Activated naive CD8-positive, alpha-beta T cell treated with anti-CD3 and anti-CD28 coated beads, Interleukin-2, amount 10 ng/mL, durations not matched to agents 7 days and 5 days (primary cell): ENCODE results near the gene ABR. TPM values are rescaled to one million over a fixed set of nuclear protein-coding genes. Genes with fewer than 3 reads are reported as not detected.

Experiments
- ATAC-seq: fragments of 150-1000 bp; cut with Tn5 transposase; one replicate; pipeline ENCODE4 v1.10.0; 2021; ENCODE audit warnings: low read depth, moderate library complexity
- POLR2A ChIA-PET: fragments of 350-600 bp; sonication (Branson Sonifier 250); formaldehyde crosslinking; loops from one replicate; lab custom pipeline; 2021; ENCODE audit warnings: antibody characterized with exemption; lab: Charles Lee
- DNase-seq: peaks from one replicate; pipeline ENCODE4 v3.0.0; 2021
- H3K27ac Mint-ChIP-seq: one replicate; pipeline ENCODE4 v1.8.0; 2022; ENCODE audit warnings: mild to moderate bottlenecking, mixed read lengths
- H3K27me3 Mint-ChIP-seq: one replicate; pipeline ENCODE4 v1.8.0; 2022; ENCODE audit warnings: mild to moderate bottlenecking, moderate library complexity, mixed read lengths
- H3K36me3 Mint-ChIP-seq: one replicate; pipeline ENCODE4 v1.8.0; 2021; ENCODE audit warnings: mild to moderate bottlenecking, mixed read lengths
- H3K4me1 Mint-ChIP-seq: one replicate; pipeline ENCODE4 v1.8.0; 2021; ENCODE audit warnings: mixed read lengths
- H3K4me3 Mint-ChIP-seq: one replicate; pipeline ENCODE4 v1.8.0; 2022; ENCODE audit warnings: mild to moderate bottlenecking, moderate library complexity, mixed read lengths
- H3K9me3 Mint-ChIP-seq: one replicate; pipeline ENCODE4 v1.8.0; 2021; ENCODE audit warnings: mixed read lengths
- total RNA-seq, 2 experiments: library from RNA; stranded (reverse); gene quantifications; one replicate each; pipeline ENCODE4 v1.2.3, GENCODE V29; 2021

The ABR gene
- total RNA-seq, 2 experiments from 2014 or later = 156 to 158 TPM

DNA sequence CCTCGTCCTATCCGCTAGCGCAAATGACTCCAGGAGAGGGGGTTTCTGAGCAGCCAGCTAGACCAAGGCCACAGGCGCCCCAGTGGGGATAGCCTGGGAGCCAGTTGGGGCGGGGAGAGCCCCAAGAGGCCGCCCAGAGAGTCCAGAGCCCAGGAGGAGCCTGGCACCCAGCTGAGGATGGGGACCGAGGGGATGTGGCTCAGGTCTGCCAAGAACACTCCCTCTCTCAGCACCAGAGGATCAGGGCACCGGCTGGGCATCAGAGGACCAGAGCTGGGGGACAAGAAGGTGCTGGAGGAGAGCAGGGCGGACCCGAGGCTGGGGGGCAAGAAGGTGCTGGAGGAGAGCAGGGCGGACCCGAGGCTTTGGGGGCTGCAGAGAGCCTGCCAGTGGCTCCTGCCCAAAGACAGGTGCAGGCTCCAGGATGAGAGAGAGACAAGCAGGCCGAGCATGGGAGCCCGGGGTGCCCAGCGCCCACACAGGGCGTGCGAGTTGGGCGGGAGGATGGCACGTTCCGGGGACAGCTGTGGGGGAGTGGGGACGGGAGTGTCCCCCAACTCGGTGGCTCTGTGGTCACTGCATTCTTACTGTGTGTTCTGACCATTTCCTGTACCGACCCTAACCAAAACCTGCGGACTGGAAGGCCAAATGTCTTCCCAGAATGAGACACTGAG is 143.5 kb downstream of the ABR start:
- ATAC-seq = no peak
- no peak overlapping the region for H3K27ac Mint-ChIP-seq
- POLR2A ChIA-PET = interaction anchor here (0.6 kb wide), 1 partner anchor 133 kb away, joined by 3 read pairs; no protein-coding TSS in a partner anchor
- no peaks in the 10 kb centered on the region for H3K9me3 Mint-ChIP-seq
- H3K4me3 Mint-ChIP-seq = no peak overlapping the region
- H3K4me1 Mint-ChIP-seq = no peaks in the 10 kb centered on the region
- DNase-seq = no peak
- H3K27me3 Mint-ChIP-seq = no peaks in the 10 kb centered on the region
- H3K36me3 Mint-ChIP-seq = peaks cover 6% of the 10 kb centered on the region

DNA sequence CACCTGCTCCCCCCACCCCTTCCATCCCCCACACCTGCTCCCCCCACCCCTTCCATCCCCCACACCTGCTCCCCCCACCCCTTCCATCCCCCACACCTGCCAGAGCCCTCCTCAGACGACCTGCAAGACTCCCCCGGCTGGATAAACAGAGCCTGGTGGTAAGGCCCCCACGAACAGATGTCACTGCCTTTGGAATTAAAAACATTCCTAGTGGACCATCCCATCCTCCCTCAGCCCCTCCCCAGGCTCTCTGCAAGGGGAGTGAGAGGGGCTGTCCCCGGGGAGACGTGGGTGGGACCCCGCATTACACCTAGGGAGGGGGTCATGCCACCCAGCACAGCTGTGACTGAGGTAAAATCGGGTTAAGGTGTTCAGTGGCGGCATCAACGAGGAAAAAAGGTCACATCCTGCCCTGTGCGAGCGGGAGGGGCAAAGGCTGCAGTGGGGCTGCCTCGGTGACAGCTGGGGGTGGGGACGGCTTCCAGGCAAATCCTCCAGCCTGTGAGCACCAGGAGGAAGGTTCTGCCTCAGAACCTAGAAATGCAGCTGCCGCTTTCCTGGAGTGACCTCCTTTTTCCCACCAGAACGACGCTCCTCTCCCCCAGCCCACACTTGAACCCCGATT is 144.1 kb downstream of the ABR start:
- ATAC-seq = no peak
- DNase-seq = no peak
- no peaks in the 10 kb centered on the region for H3K4me1 Mint-ChIP-seq
- no peak overlapping the region for H3K27ac Mint-ChIP-seq
- H3K9me3 Mint-ChIP-seq = no peaks in the 10 kb centered on the region
- no peaks in the 10 kb centered on the region for H3K27me3 Mint-ChIP-seq
- H3K4me3 Mint-ChIP-seq = no peak overlapping the region
- peaks cover 6% of the 10 kb centered on the region for H3K36me3 Mint-ChIP-seq
- POLR2A ChIA-PET = no interaction called here

DNA sequence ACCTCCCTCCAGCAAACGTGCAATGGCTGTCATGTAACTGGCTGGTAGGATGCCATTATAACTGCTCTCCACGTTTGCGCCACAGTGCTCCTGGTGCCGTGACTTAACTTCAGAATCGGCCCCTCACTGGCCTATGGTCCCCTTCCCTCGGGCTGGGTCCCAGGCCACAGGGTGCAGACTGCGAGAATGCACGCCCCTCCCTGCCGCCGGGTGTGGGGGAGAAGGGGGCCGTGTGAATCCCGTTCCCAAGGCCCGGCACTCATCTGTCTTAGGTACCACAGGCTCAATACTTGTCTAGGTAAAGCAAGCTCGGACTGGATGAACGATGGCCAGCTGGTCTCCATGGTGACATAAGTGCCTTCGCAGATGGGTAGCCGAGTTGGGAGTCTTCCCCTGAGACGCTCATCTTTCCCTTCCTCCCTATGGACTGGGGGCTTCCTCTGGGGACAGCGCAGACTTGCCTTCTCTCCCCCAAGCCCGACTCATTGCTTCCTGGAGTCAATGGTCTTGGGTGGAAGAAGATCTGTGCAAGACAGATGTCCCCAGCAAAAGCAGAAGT is 145.1 kb downstream of the ABR start:
- Mint-ChIP-seq H3K27me3 (no peaks in the 10 kb centered on the region), H3K4me1 (no peaks in the 10 kb centered on the region), H3K4me3 (no peak overlapping the region), H3K27ac (no peak overlapping the region), H3K9me3 (no peaks in the 10 kb centered on the region), H3K36me3 (peaks cover 6% of the 10 kb centered on the region)
- no peak for ATAC-seq
- POLR2A ChIA-PET = no interaction called here
- DNase-seq = no peak

DNA sequence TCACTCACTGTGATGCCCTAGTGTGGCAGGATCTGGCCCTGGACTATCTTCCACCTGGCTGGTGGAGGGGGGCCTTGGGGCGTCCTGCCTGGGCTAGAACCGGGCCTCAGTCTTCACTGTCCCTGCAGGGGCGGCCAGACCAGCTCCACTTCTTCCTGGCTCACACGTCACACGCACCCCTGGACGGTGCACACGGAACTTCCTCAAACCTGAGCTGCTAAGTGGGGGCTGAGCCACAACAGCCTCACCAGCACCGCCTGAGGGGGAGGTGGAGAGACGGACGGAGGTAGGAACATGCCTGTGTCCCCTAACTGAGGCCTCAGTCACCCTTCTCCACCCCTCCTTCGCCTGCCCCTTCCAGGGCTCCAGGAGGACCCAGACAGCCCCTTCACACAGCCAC is 146.3 kb downstream of the ABR start:
- POLR2A ChIA-PET = interaction anchor here (0.7 kb wide), 1 partner anchor 250 kb away, joined by 3 read pairs; no protein-coding TSS in a partner anchor
- DNase-seq (no peak), ATAC-seq (no peak)
- H3K27me3 Mint-ChIP-seq = no peaks in the 10 kb centered on the region
- no peaks in the 10 kb centered on the region for H3K4me1 Mint-ChIP-seq
- no peak overlapping the region for H3K4me3 Mint-ChIP-seq
- H3K9me3 Mint-ChIP-seq = no peaks in the 10 kb centered on the region
- H3K27ac Mint-ChIP-seq = no peak overlapping the region
- H3K36me3 Mint-ChIP-seq = peaks cover 6% of the 10 kb centered on the region

DNA sequence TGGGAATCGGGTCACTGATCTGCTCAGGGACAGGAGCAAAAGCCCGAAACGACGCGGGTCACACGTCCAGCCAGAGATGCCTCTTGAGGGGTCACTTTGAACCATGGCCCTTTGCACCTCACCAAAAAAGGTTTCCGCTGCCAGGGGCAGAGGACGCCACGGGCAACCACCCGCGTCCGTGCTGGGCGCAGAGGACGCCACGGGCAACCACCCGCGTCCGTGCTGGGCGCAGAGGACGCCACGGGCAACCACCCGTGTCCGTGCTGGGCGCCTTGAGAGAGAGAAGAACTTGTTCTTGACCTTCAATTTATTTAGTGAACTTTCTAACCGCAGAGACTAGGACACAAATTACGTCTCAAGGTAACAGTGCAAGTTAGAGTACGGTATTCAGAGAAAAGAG is 147.4 kb downstream of the ABR start:
- Mint-ChIP-seq H3K4me1 (no peaks in the 10 kb centered on the region), H3K9me3 (no peaks in the 10 kb centered on the region), H3K27me3 (no peaks in the 10 kb centered on the region), H3K4me3 (no peak overlapping the region), H3K27ac (no peak overlapping the region), H3K36me3 (peaks cover 6% of the 10 kb centered on the region)
- DNase-seq = no peak
- ATAC-seq = no peak
- POLR2A ChIA-PET = no interaction called here

DNA sequence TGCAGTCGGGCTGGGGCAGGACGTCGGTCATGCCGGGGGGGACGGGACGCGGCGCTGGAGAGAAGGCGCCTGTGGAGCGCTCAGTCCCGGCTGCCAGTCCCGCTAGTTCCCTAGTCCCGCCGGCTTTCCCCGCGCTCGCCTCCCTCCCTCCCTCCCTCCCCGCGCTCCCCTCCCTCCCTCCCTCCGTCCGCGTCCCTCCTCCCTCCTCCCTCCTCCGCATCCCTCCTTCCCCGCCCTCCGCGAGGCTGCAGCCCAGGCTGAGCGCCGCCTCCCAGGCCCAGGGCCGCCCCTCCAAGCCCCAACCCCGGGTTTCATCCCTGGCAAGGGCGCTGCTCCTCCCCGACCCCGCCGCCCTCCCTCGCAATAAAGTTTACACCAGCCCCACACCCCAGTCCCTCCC is 148.1 kb downstream of the ABR start:
- H3K36me3 Mint-ChIP-seq = peaks cover 3% of the 10 kb centered on the region
- H3K4me1 Mint-ChIP-seq = no peaks in the 10 kb centered on the region
- ATAC-seq = no peak
- no peak for DNase-seq
- H3K27ac Mint-ChIP-seq = no peak overlapping the region
- H3K27me3 Mint-ChIP-seq = no peaks in the 10 kb centered on the region
- POLR2A ChIA-PET = no interaction called here
- H3K4me3 Mint-ChIP-seq = no peak overlapping the region
- H3K9me3 Mint-ChIP-seq = no peaks in the 10 kb centered on the region

DNA sequence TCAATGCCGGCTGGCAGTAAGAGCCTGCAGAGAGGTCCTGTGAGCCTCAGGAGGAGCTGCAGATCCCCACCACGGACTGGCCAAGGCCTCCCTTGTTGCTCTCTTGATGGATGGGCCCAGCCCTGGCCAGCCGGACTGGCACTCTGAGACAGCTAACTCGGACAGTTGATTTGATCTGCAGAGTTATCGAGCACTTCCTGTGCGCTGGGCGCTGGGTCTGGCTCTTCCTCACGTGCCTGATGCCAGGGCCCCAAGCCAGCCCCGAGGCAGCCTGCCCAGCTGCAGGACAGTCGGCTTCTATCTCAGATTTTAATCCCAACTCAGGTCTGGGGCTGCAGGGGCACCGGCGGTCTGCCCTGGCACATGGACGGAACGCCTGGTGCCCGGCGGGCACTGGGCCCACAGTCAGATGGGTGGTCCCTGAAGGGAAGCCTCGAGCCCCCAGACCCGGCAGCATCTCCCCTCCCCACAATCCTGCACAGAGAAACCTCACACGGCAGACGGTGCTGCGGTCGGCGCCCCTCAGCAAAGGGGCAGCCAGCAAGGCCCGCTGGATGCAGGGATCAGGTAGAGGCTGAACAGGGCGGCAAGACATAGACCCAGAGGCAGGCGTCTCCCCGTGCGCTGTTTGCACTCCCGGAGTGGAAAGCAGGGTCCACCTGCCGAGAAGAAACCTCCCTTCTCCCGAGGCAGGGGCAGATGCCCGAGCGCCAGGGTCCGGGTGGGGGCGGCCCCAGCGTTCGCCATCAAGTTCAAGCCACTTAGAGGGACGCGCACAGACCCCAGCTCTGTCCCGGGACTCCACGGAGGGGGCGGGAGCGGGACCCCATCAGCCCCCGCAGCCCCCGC is 148.9 kb downstream of the ABR start:
- Mint-ChIP-seq H3K9me3 (no peaks in the 10 kb centered on the region), H3K4me3 (no peak overlapping the region), H3K27ac (no peak overlapping the region), H3K4me1 (no peaks in the 10 kb centered on the region), H3K27me3 (no peaks in the 10 kb centered on the region), H3K36me3 (peaks cover 3% of the 10 kb centered on the region)
- DNase-seq (no peak), ATAC-seq (no peak)
- POLR2A ChIA-PET = no interaction called here

DNA sequence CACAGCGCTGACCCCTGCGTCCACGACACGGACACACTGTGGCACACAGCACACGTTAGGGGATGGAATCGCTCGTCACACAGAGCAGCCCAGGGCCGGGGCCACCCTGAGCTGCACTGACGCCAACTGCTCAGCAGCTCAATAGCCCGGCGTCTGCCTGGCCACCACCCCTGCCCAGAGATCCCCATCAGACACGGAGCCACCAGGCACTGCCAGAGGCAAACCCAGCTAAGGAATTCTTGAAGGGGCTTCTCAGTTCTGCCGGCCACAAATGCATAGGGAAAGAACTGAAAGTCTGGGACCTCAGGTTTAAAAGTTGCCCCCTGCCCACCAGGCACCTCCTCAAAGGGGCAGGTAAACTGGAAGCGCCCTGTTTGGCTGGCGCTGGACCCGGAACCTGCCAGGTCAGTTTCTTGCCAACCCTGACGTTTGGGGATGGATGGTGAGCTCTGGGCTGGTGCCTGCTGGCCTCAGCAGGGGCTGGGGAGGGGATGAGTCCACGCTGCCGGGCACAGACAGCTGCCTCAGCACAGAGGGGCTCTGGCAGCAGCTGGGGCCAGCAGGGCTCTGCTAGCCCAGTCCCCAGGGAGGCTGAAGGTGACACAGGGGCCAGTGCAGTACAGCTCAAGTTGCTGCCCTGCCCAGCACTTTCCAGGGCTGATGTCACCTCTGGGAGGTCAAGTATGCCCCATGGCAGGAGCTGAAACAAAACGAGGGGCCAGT is 149.7 kb downstream of the ABR start:
- Mint-ChIP-seq H3K4me1 (no peaks in the 10 kb centered on the region), H3K27me3 (no peaks in the 10 kb centered on the region), H3K9me3 (no peaks in the 10 kb centered on the region), H3K4me3 (no peak overlapping the region), H3K36me3 (peaks cover 3% of the 10 kb centered on the region), H3K27ac (no peak overlapping the region)
- DNase-seq = no peak
- ATAC-seq = no peak
- POLR2A ChIA-PET = no interaction called here

DNA sequence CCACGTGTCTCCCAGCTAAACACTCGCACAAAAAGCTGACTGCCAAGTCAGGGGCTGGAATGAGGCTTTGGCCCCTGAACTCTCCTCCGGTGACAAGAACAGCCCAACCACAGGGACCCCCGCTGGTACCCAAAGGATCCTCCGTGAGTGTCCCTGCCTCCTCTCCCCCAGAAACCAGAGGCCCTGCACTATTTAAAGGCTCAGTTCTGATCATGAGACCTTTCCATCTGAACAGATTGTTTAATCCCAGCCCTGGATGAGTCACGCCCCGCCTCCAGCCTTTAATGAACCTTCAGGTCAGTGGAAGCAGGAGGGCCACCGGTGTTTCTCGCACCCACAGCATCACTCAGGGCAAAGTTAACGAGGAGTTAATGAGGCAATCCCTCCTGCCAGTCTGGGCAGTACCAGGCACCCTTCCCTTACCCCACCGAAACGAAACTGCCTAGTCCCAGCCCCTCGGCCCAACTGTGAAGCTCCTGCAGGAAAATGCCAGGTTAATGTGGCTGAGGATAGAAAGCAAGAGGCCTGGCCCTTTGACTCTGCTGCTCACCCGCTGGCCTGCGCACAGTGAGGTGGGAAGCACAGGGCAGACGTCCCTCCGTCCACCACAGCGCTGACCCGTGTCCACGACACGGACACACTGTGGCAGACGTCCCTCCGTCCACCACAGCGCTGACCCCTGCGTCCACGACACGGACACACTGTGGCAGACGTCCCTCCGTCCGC is 150.4 kb downstream of the ABR start:
- POLR2A ChIA-PET = no interaction called here
- Mint-ChIP-seq H3K36me3 (peaks cover 2% of the 10 kb centered on the region), H3K27me3 (no peaks in the 10 kb centered on the region), H3K9me3 (no peaks in the 10 kb centered on the region), H3K4me3 (no peak overlapping the region), H3K4me1 (no peaks in the 10 kb centered on the region), H3K27ac (no peak overlapping the region)
- no peak for DNase-seq
- ATAC-seq = no peak

DNA sequence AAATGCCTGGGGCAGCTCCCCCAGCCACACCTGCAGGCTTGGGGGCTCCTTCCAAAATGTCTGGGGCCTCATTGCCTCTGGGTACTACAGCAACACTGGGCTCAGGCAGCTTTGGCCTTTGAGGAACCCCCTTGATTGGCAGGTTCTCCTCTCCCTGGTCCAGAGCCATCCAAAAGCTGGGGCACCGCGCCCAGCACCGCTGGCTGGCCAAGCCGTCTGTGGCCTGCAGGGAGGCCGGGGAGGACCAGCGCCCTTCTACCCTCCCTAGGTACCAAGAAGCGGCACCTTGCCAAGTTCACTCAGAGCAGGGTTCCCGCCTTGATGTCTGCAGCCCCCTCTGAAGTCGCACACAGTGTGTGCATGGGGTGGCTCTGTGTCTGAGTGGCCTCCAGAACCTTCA is 152.7 kb downstream of the ABR start:
- DNase-seq (no peak), ATAC-seq (no peak)
- Mint-ChIP-seq H3K4me3 (no peak overlapping the region), H3K4me1 (no peaks in the 10 kb centered on the region), H3K36me3 (no peaks in the 10 kb centered on the region), H3K27me3 (no peaks in the 10 kb centered on the region), H3K27ac (no peak overlapping the region), H3K9me3 (no peaks in the 10 kb centered on the region)
- POLR2A ChIA-PET = no interaction called here

DNA sequence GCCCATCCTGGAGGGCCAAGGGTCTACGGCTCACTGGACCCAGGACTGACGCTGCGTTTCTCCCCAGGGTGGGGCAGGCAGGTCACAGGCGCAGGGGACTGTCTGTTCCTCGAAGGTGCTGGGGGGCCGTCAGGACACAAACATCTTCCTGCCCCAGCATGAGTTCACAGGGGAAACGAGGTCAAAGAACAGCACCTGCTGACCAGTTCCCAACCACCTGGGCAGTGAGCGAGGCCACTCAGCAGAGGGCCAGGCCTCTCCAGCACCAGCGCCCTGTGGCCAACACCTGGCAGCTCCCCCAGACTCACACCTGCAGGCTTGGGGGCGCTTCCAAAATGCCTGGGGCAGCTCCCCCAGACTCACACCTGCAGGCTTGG is 153.2 kb downstream of the ABR start:
- H3K4me3 Mint-ChIP-seq = no peak overlapping the region
- H3K9me3 Mint-ChIP-seq = no peaks in the 10 kb centered on the region
- no peaks in the 10 kb centered on the region for H3K27me3 Mint-ChIP-seq
- no peaks in the 10 kb centered on the region for H3K4me1 Mint-ChIP-seq
- no peak overlapping the region for H3K27ac Mint-ChIP-seq
- no peaks in the 10 kb centered on the region for H3K36me3 Mint-ChIP-seq
- ATAC-seq (no peak), DNase-seq (no peak)
- POLR2A ChIA-PET = no interaction called here

DNA sequence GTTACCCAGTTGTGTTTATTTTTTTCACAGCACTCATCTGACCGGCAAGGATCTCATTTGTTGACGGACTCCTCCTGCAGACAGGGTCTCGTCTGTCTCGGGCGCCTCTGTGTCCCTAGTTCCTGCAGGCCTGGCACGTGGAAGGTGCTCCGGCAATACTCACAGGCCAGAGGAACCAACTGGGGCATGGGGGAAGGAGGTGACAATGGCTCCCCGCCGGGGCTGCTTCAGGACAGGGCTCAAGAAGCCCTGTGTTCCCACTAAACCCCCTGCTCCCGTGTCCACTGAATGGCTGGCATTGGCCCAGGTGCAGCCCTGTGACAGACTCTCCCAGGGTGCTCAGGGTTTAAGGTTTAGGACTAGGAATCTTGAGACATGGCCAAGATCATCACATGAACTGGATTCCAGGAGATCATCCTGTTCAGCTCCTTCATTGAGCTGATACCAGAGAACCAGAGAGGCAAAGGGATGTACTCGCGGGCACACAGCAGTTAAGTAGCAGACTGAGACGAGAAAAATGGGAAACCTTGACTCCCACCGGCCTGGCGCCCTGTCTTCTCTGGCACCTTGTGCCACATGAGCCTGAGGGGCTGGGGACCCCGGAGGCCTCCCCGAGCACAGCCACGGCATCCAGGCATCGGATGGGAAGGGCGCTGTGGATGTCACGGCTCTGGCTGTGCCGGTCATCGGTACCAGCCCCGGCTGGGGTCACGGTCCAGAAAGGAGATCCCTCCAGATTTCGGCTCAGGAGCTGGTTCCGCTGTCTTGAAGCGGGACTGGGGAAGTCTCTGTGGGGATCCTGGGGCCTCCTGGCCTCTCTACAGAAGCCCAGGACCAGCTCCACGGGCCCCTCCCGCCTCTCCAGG is 153.8 kb downstream of the ABR start:
- no peaks in the 10 kb centered on the region for H3K27me3 Mint-ChIP-seq
- POLR2A ChIA-PET = interaction anchor here (0.6 kb wide), 1 partner anchor 31 kb away, joined by 3 read pairs; no protein-coding TSS in a partner anchor
- H3K27ac Mint-ChIP-seq = no peak overlapping the region

More for the DNA sequence above, 153.8 kb downstream of the ABR start:
- no peaks in the 10 kb centered on the region for H3K36me3 Mint-ChIP-seq
- DNase-seq = no peak
- ATAC-seq = no peak
- H3K4me3 Mint-ChIP-seq = no peak overlapping the region
- H3K4me1 Mint-ChIP-seq = no peaks in the 10 kb centered on the region
- no peaks in the 10 kb centered on the region for H3K9me3 Mint-ChIP-seq
